Measurements from ENCODE around the gene CR2. TPM values are rescaled to one million over a fixed set of nuclear protein-coding genes. Genes with fewer than 3 reads are reported as not detected.

CR2 gene
- total RNA-seq, 4 donors from 2014 or later: 0.07 to 0.15 TPM; not detected in 2

- no peak overlapping the region for H3K27ac ChIP-seq
- intact Hi-C loops (cut with DNase I; ENCODE audit: low total_unique reads): no loop called here
- peaks cover 0 to 9% (median 0%) of the 10 kb centered on the region in 3 donors for H3K27me3 ChIP-seq
- ATAC-seq (no peak), DNase-seq (no peak)
- no peak overlapping the region for H3K4me3 ChIP-seq
- H3K4me1 ChIP-seq: no peaks in the 10 kb centered on the region
- in situ Hi-C loops (cut with MboI; ENCODE audit: low sequenced_read_pairs in 4 of 4): no loop called here
- H3K36me3 ChIP-seq: no peaks in the 10 kb centered on the region
- TF ChIP-seq CTCF (IDR thresholded peaks at IDR 0.05 in 4 of 5, conservative IDR thresholded peaks at IDR 0.05 in 1 of 5): no peak
- TF ChIP-seq POLR2A (IDR thresholded peaks at IDR 0.05): no peak
- no peaks in the 10 kb centered on the region for H3K9me3 ChIP-seq
Observed at GRCh38 chr1:207427832-207428585, 26.1 kb upstream of the CR2 start.

GRCh38 chr1:207428783-207429182 is 25.3 kb upstream of the CR2 start:
- H3K4me3 ChIP-seq: no peak overlapping the region
- in situ Hi-C loops (cut with MboI; ENCODE audit: low sequenced_read_pairs in 4 of 4): no loop called here
- H3K27me3 ChIP-seq: peaks cover 0 to 4% (median 0%) of the 10 kb centered on the region in 3 donors
- DNase-seq (no peak), ATAC-seq (no peak)
- no peaks in the 10 kb centered on the region for H3K9me3 ChIP-seq
- H3K27ac ChIP-seq: no peak overlapping the region
- H3K36me3 ChIP-seq: no peaks in the 10 kb centered on the region
- intact Hi-C loops (cut with DNase I; ENCODE audit: low total_unique reads): no loop called here
- H3K4me1 ChIP-seq: no peaks in the 10 kb centered on the region
- TF ChIP-seq CTCF (IDR thresholded peaks at IDR 0.05 in 4 of 5, conservative IDR thresholded peaks at IDR 0.05 in 1 of 5) (no peak), POLR2A (IDR thresholded peaks at IDR 0.05) (no peak)

GRCh38 chr1:207429963-207430362 is 24.2 kb upstream of the CR2 start:
- in situ Hi-C loops (cut with MboI; ENCODE audit: low sequenced_read_pairs in 4 of 4): no loop called here
- DNase-seq (no peak), ATAC-seq (no peak)
- Histone ChIP-seq H3K27ac (no peak overlapping the region), H3K9me3 (no peaks in the 10 kb centered on the region), H3K4me3 (no peak overlapping the region), H3K27me3 (peaks cover 0 to 4% (median 0%) of the 10 kb centered on the region in 3 donors), H3K36me3 (no peaks in the 10 kb centered on the region), H3K4me1 (no peaks in the 10 kb centered on the region)
- no peak for TF ChIP-seq CTCF (IDR thresholded peaks at IDR 0.05 in 4 of 5, conservative IDR thresholded peaks at IDR 0.05 in 1 of 5)
- TF ChIP-seq POLR2A (IDR thresholded peaks at IDR 0.05): no peak
- intact Hi-C loops (cut with DNase I; ENCODE audit: low total_unique reads): no loop called here

- ATAC-seq (no peak), DNase-seq (no peak)
- H3K4me3 ChIP-seq: no peak overlapping the region
- in situ Hi-C loops (cut with MboI; ENCODE audit: low sequenced_read_pairs in 4 of 4): no loop called here
- no peaks in the 10 kb centered on the region for H3K9me3 ChIP-seq
- no peak overlapping the region for H3K27ac ChIP-seq
- peaks cover 0 to 4% (median 0%) of the 10 kb centered on the region in 3 donors for H3K27me3 ChIP-seq
- H3K36me3 ChIP-seq: no peaks in the 10 kb centered on the region
- intact Hi-C loops (cut with DNase I; ENCODE audit: low total_unique reads): no loop called here
- TF ChIP-seq CTCF (IDR thresholded peaks at IDR 0.05 in 4 of 5, conservative IDR thresholded peaks at IDR 0.05 in 1 of 5) (no peak), POLR2A (IDR thresholded peaks at IDR 0.05) (no peak)
- H3K4me1 ChIP-seq: no peaks in the 10 kb centered on the region
Observed at GRCh38 chr1:207430602-207431001, 23.5 kb upstream of the CR2 start.
